Measurements from ENCODE around the gene KCNAB1.

DNA sequence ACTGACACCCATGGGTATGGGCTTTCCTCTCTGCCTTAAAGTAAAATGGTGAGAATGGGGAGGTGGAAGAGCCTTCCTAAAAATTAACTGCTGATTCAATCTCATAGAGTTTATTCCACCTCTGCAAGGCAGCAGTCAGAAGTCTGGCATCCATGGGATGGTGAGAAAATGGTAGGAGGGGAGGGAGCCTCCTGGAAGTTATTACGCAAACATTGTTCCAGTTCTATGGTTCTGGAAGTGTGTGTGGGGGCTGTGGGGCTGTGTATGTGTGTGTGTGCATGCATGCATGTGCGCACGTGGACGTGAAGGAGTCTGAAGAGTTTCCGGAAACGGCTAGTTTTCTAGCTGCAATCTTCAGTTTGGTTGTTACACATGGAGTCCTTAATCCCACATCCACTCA, 177.6 kb downstream of the KCNAB1 start:
- TF ChIP-seq, protein P1, sequence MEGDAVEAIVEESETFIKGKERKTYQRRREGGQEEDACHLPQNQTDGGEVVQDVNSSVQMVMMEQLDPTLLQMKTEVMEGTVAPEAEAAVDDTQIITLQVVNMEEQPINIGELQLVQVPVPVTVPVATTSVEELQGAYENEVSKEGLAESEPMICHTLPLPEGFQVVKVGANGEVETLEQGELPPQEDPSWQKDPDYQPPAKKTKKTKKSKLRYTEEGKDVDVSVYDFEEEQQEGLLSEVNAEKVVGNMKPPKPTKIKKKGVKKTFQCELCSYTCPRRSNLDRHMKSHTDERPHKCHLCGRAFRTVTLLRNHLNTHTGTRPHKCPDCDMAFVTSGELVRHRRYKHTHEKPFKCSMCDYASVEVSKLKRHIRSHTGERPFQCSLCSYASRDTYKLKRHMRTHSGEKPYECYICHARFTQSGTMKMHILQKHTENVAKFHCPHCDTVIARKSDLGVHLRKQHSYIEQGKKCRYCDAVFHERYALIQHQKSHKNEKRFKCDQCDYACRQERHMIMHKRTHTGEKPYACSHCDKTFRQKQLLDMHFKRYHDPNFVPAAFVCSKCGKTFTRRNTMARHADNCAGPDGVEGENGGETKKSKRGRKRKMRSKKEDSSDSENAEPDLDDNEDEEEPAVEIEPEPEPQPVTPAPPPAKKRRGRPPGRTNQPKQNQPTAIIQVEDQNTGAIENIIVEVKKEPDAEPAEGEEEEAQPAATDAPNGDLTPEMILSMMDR (conservative IDR thresholded peaks at IDR 0.05 in 1 of 2, IDR thresholded peaks at IDR 0.05 in 1 of 2; ENCODE audit: extremely low read depth in 1 of 2, insufficient read depth in 1 of 2, low read depth in 1 of 2, low read length in 2 of 2), result no peak
- no peak for TF ChIP-seq EZH2 (IDR thresholded peaks at IDR 0.05; ENCODE audit: borderline replicate concordance, low read length)
